AG04450 (cell line): ENCODE measurements around the gene COL5A1. TPM values are rescaled to one million over a fixed set of nuclear protein-coding genes. Genes with fewer than 3 reads are reported as not detected.
"Not testable (repeated sequence)": the region's sequence is repeated elsewhere in the genome, so short reads cannot be mapped to it uniquely, and the experiment has no call there.

Experiments
- CTCF ChIA-PET: fragments of 300-600, 350-600 bp; formaldehyde crosslinking; extraction: SDS; loops from one replicate; lab custom pipeline; 2022; ENCODE audit warnings: antibody characterized with exemption, inconsistent platforms; lab: Charles Lee
- POLR2A ChIA-PET: fragments of 350-600 bp; formaldehyde crosslinking; extraction: SDS; loops from one replicate; lab custom pipeline; 2021; ENCODE audit warnings: antibody characterized with exemption, inconsistent platforms; lab: Yijun Ruan, JAX
- DNase-seq: peaks from one replicate; pipeline ENCODE4 v3.0.0-alpha.2; 2011; ENCODE audit warnings: low read depth, low spot score
- H3K27ac ChIP-seq: one replicate; pipeline ENCODE4 v1.5.1; 2012; ENCODE audit warnings: low read depth, low read length, control low read depth
- H3K27me3 ChIP-seq: one replicate; pipeline ENCODE4 v1.6.0; 2012; ENCODE audit warnings: low read length; ENCODE audit not compliant: control insufficient read depth, insufficient read depth
- H3K4me3 ChIP-seq: 2 replicates; pipeline ENCODE4 v1.5.1; 2011; ENCODE audit warnings: mild to moderate bottlenecking, low read depth, low read length, control low read depth
- H3K9me3 ChIP-seq: 2 replicates; pipeline ENCODE4 v1.5.1; 2012; ENCODE audit warnings: low read length; ENCODE audit not compliant: control insufficient read depth, insufficient read depth
- CTCF ChIP-seq: IDR thresholded peaks from 2 replicates; pipeline ENCODE4 v1.5.1; 2011; ENCODE audit warnings: low read depth, low read length, control low read depth, inconsistent platforms
- polyA plus RNA-seq: library from polyadenylated mRNA; depleted of rRNA; stranded (reverse); fragments of >200 nt; gene quantifications from 2 replicates; pipeline ENCODE4 v1.2.3, GENCODE V29; 2011

Gene COL5A1
- polyA plus RNA-seq, 1 experiment, result 73.3 TPM

GRCh38 chr9:134681061-134681661 lies 39.6 kb downstream of the COL5A1 start:
- peak overlapping the region; percentile 2 for H3K27ac ChIP-seq
- no peak overlapping the region for H3K4me3 ChIP-seq
- CTCF ChIA-PET, result interaction anchor here (0.8 to 1.7 kb wide), 2 partner anchors 8 to 232 kb away, joined by 3 to 13 read pairs; no protein-coding TSS in a partner anchor
- POLR2A ChIA-PET, result no interaction called here
- no peak for DNase-seq
- H3K9me3 ChIP-seq, result no peaks in the 10 kb centered on the region; the same call in 1 of the 2 replicates
- H3K27me3 ChIP-seq, result no peaks in the 10 kb centered on the region
- TF ChIP-seq CTCF, result no peak

DNA sequence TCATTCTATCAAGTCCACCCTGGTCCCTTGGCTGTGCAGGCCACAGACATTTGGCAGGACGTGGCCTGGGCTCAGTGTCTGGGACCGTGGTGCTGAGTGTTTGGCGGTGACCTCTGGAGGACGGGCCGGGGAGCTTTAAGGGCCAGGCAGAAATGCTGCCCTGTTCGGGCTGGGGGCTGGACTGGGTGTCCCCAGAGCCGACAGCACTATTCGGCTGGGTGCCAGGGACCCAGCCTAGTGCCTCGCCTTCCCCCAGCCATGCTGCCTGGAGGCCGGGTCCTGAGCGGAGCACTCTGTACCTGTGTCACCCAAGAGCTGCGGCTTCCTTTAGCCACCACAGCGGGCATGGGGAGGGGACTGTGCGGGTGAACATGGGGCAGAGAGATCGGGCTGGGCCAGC lies 40.4 kb downstream of the COL5A1 start:
- CTCF ChIA-PET, result interaction anchor here (0.8 kb wide), 1 partner anchor 233 kb away, joined by 3 read pairs; no protein-coding TSS in a partner anchor
- no peak for TF ChIP-seq CTCF
- Histone ChIP-seq H3K27ac (no peak overlapping the region), H3K27me3 (no peaks in the 10 kb centered on the region), H3K4me3 (no peak overlapping the region), H3K9me3 (no peaks in the 10 kb centered on the region; the same call in 1 of the 2 replicates)
- DNase-seq, result no peak
- POLR2A ChIA-PET, result no interaction called here

DNA sequence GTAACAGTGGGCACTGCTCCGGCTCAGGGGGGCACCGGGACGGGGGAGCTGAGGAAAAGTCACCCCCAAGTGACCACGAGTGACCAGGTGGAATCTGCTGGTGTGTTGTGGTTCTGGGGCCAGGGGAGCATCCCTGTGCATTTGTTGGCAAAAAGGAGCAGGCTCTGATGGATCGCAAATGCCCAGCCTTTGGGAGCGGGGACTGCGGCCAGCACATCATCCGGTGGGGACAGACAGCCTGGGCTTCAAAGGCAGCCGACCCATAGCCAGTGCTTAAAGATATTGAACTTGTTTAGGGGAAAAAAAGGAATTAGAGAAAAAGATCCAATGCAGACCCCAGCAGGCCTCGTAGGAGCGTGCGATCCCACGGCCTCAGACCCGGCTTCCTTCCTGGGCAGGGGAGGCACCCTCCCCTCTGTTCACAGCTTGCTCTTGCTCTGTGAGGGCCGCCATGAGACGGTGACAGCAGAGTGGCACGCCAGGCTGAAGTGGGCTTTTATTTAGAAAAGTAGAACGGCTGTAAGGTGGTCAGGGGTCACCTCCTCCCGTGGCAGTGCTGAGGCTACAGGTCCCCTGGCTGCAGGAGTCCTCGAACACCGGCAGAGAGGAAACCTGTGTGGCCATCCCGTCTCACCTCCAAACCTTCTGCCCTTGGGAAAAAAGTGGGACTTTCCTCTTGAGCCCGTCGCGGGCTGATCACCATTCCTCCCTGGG lies 41.2 kb downstream of the COL5A1 start:
- CTCF ChIA-PET, result no interaction called here
- POLR2A ChIA-PET, result no interaction called here
- DNase-seq, result no peak
- no peak overlapping the region for H3K4me3 ChIP-seq
- no peak for TF ChIP-seq CTCF
- H3K27me3 ChIP-seq, result no peaks in the 10 kb centered on the region
- H3K27ac ChIP-seq, result no peak overlapping the region
- H3K9me3 ChIP-seq, result no peaks in the 10 kb centered on the region; the same call in 1 of the 2 replicates

DNA sequence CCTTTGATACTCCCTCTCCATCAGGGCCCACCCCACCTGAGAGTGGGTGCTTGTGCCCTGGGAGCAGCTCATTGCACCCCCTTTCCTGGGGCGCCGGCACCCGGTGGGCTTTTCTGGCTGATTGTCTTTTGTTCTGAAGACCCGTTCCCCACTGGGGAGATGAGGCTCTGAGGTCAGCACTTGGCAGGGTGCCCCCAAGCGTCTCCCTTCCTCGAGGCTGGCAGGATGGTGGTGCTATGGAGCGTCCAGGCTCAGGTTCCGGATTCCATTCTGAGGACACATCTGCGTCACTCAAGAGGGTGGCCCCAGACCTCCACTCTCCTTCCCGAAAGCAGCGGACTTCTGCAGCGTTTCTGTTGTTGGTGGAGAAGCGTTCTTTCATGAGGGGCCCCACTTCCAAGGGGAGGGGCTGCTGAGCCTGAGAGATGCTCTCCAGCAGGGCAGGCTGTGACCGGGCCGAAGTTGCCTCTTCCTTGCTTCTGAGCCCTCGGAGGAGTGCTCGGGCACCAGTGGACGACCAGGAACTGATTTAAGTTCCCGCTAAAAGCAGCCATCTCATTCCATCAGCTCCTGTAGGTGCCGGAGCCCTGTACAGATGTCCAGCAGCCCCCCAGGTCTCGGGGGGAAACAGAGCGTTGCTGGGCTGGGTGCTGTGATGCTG lies 42.2 kb downstream of the COL5A1 start:
- TF ChIP-seq CTCF, result no peak
- H3K27me3 ChIP-seq, result no peaks in the 10 kb centered on the region
- no peak overlapping the region for H3K4me3 ChIP-seq
- H3K27ac ChIP-seq, result no peak overlapping the region
- no peaks in the 10 kb centered on the region; the same call in 1 of the 2 replicates for H3K9me3 ChIP-seq
- ChIA-PET CTCF (no interaction called here), POLR2A (no interaction called here)
- DNase-seq, result no peak

DNA sequence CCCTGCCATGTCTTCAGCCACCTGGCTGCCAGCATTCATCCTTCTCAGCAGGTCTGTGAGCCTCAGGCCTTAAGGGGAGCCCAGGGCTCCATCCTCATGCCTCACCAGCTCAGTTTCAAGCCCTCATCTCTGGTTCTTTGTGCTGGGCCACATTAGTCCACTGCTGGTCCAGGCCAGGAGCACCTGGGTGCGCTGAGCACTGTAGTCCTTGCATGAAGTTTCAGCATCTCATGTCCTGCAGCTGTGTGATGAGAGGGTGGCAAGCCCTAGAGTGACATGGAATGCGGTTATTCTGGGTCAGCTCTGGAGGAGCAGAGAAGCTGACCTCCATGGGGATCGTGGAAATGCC lies 42.7 kb downstream of the COL5A1 start:
- no peak for TF ChIP-seq CTCF
- Histone ChIP-seq H3K9me3 (no peaks in the 10 kb centered on the region; the same call in 1 of the 2 replicates), H3K27me3 (no peaks in the 10 kb centered on the region), H3K4me3 (no peak overlapping the region), H3K27ac (no peak overlapping the region)
- ChIA-PET CTCF (no interaction called here), POLR2A (no interaction called here)
- DNase-seq, result no peak

GRCh38 chr9:134684941-134685340 lies 43.3 kb downstream of the COL5A1 start:
- POLR2A ChIA-PET, H3K27me3 ChIP-seq, DNase-seq, H3K4me3 ChIP-seq, CTCF ChIA-PET, H3K9me3 ChIP-seq, H3K27ac ChIP-seq: not testable (repeated sequence)
